K562 (cell line): ENCODE measurements around the gene CHM. TPM values are rescaled to one million over a fixed set of nuclear protein-coding genes. Genes with fewer than 3 reads are reported as not detected.
A peak's percentile ranks its signal among the peaks of the same experiment; 100 is the strongest.

ENCODE experiments used
- EP400 ChIP-seq: fragments of 450-650 bp; IDR thresholded peaks from 2 replicates; pipeline ENCODE4 v1.6.1; 2017; ENCODE audit warnings: antibody characterized with exemption, mild to moderate bottlenecking, moderate library complexity
- FOXA3 ChIP-seq, 2 experiments: fragments of 450-650 bp in 1 of 2; sonication (generic) in 1 of 2; formaldehyde crosslinking; IDR thresholded peaks in 1 of 2; conservative IDR thresholded peaks in 1 of 2; 2 replicates each; pipeline versions ENCODE4 v1.4.0 to v1.8.0; 2020 to 2022; ENCODE audit warnings: mild to moderate bottlenecking in 2 of 2, missing genetic modification reagents in 1 of 2
- HMG20B ChIP-seq: fragments of 250-450 bp; sonication (Bioruptor Pico); IDR thresholded peaks from 2 replicates; pipeline ENCODE4 v1.5.0; 2021; ENCODE audit warnings: mild to moderate bottlenecking
- NFRKB ChIP-seq: fragments of 450-650 bp; IDR thresholded peaks from 2 replicates; pipeline ENCODE4 v1.6.1; 2016; ENCODE audit warnings: low read depth
- TBP ChIP-seq: optimal IDR thresholded peaks from 2 replicates; pipeline ENCODE3; 2011; ENCODE audit warnings: low read depth, low read length, improper control_type of control experiment
- ZFX ChIP-seq: sonication (generic); formaldehyde crosslinking; IDR thresholded peaks from 2 replicates; pipeline ENCODE4 v1.8.0; 2022; ENCODE audit warnings: mild to moderate bottlenecking, missing genetic modification reagents, moderate library complexity
- polyA plus RNA-seq, 8 experiments: library from polyadenylated mRNA; depleted of rRNA in 4 of 8; stranded (reverse) in 5 of 8; unstranded in 3 of 8; fragments of >200 nt; fragmentation: Nextera tagmentation in 2 of 8; fragmentation: Illumina TruSeq in 1 of 8; extraction: Ambion mirVana in 2 of 8; extraction: Trizol in 1 of 8; gene quantifications; 2 replicates each; pipeline versions ENCODE4 v1.2.1 to v1.2.3, GENCODE V29; 2011 to 2014; ENCODE audit warnings: inconsistent platforms in 1 of 8, missing spikeins in 1 of 8
- total RNA-seq, 7 experiments: library from RNA; depleted of rRNA in 6 of 7; stranded (reverse); fragments of >200 nt in 6 of 7; fragmentation: Illumina TruSeq in 2 of 7; extraction: Trizol in 2 of 7; gene quantifications; 2 replicates each; pipeline versions ENCODE4 v1.2.1 to v1.2.3, GENCODE V29; 2011 to 2021; ENCODE audit warnings: low replicate concordance in 1 of 7
- TF ChIP-seq, protein P1 (sequence below): fragments of 450-650 bp; IDR thresholded peaks from 2 replicates; pipeline ENCODE4 v1.6.1; 2014; ENCODE audit warnings: low read depth, mild to moderate bottlenecking, moderate library complexity, borderline replicate concordance
- TF ChIP-seq, protein P2 (sequence below), 2 experiments: fragments of 450-650 bp; conservative IDR thresholded peaks; 2 replicates each; pipeline ENCODE4 v1.6.1; 2017; ENCODE audit warnings: mild to moderate bottlenecking in 2 of 2, moderate library complexity in 2 of 2
- TF ChIP-seq, protein P3 (sequence below): sonication (generic); formaldehyde crosslinking; IDR thresholded peaks from 2 replicates; pipeline ENCODE4 v1.8.1; 2023; ENCODE audit warnings: mild to moderate bottlenecking, missing genetic modification reagents, moderate library complexity
- TF ChIP-seq, protein P4 (sequence below): fragments of 450-650 bp; IDR thresholded peaks from 2 replicates; pipeline ENCODE4 v1.6.1; 2018; ENCODE audit not compliant: partially characterized antibody

CHM gene
- total and polyA plus RNA-seq, 9 of the 15 experiments (the other 6 are each of a cell fraction or from before 2014, with no cell fraction given) = 2.2 to 9.0 (median 4.6) TPM

DNA sequence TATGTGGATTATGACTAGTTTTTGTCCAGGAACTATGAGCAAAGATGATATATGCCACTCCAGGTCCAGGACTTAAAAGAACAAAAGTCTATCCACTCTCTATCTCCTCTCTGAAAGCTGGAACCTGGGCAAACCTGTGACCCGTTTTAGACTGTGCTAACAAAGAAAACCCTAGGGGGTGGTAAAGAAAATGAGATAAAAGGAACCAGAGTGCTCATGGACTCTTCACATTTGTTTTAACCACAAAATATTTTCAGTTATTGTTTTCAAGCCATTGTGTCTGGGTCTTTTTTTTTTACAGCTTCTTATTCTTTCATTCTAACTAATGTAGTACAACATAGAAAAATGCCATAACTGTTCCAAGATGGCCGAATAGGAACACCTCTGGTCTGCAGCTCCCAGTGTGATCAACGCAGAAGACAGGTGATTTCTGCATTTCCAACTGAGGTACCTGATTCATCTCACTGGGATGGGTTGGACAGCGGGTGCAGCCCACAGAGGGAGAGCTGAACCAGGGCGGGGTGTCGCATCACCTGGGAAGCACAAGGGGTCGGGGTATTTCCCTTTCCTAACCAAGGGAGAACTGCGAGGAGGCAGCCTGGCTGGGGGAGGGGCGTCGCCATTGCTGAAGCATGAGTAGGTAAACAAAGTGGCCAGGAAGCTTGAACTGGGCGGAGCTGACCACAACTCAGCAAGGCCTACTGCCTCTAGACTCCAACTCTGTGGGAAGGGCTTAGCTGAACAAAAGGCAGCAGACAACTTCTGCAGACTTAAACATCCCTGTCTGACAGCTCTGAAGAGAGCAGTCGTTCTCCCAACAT lies 45.1 kb downstream of the CHM start (continued):
- TF ChIP-seq ZFX (CRISPR knock-in tag) (peak; percentile 51), TBP (no peak), NFRKB (peak; percentile 61; the same call in 1 of the 2 replicates), HMG20B (CRISPR knock-in tag) (no peak), FOXA3 (CRISPR knock-in tag; conservative IDR thresholded peaks at IDR 0.05 in 1 of 2, IDR thresholded peaks at IDR 0.05 in 1 of 2) (0 out of 4 replicates have a peak, but pooled peaks of 1 of the 2 experiments have one; percentile 50), EP400 (peak; percentile 32; the same call in 1 of the 2 replicates)
- TF ChIP-seq, protein P1, sequence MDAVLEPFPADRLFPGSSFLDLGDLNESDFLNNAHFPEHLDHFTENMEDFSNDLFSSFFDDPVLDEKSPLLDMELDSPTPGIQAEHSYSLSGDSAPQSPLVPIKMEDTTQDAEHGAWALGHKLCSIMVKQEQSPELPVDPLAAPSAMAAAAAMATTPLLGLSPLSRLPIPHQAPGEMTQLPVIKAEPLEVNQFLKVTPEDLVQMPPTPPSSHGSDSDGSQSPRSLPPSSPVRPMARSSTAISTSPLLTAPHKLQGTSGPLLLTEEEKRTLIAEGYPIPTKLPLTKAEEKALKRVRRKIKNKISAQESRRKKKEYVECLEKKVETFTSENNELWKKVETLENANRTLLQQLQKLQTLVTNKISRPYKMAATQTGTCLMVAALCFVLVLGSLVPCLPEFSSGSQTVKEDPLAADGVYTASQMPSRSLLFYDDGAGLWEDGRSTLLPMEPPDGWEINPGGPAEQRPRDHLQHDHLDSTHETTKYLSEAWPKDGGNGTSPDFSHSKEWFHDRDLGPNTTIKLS = no peak
- TF ChIP-seq, protein P2, sequence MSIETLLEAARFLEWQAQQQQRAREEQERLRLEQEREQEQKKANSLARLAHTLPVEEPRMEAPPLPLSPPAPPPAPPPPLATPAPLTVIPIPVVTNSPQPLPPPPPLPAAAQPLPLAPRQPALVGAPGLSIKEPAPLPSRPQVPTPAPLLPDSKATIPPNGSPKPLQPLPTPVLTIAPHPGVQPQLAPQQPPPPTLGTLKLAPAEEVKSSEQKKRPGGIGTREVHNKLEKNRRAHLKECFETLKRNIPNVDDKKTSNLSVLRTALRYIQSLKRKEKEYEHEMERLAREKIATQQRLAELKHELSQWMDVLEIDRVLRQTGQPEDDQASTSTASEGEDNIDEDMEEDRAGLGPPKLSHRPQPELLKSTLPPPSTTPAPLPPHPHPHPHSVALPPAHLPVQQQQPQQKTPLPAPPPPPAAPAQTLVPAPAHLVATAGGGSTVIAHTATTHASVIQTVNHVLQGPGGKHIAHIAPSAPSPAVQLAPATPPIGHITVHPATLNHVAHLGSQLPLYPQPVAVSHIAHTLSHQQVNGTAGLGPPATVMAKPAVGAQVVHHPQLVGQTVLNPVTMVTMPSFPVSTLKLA (conservative IDR thresholded peaks at IDR 0.05) = peak; percentile 32 to 70; a peak in 2 of 4 replicates
- TF ChIP-seq, protein P3, sequence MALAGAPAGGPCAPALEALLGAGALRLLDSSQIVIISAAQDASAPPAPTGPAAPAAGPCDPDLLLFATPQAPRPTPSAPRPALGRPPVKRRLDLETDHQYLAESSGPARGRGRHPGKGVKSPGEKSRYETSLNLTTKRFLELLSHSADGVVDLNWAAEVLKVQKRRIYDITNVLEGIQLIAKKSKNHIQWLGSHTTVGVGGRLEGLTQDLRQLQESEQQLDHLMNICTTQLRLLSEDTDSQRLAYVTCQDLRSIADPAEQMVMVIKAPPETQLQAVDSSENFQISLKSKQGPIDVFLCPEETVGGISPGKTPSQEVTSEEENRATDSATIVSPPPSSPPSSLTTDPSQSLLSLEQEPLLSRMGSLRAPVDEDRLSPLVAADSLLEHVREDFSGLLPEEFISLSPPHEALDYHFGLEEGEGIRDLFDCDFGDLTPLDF (CRISPR knock-in tag) = no peak
- TF ChIP-seq, protein P4, sequence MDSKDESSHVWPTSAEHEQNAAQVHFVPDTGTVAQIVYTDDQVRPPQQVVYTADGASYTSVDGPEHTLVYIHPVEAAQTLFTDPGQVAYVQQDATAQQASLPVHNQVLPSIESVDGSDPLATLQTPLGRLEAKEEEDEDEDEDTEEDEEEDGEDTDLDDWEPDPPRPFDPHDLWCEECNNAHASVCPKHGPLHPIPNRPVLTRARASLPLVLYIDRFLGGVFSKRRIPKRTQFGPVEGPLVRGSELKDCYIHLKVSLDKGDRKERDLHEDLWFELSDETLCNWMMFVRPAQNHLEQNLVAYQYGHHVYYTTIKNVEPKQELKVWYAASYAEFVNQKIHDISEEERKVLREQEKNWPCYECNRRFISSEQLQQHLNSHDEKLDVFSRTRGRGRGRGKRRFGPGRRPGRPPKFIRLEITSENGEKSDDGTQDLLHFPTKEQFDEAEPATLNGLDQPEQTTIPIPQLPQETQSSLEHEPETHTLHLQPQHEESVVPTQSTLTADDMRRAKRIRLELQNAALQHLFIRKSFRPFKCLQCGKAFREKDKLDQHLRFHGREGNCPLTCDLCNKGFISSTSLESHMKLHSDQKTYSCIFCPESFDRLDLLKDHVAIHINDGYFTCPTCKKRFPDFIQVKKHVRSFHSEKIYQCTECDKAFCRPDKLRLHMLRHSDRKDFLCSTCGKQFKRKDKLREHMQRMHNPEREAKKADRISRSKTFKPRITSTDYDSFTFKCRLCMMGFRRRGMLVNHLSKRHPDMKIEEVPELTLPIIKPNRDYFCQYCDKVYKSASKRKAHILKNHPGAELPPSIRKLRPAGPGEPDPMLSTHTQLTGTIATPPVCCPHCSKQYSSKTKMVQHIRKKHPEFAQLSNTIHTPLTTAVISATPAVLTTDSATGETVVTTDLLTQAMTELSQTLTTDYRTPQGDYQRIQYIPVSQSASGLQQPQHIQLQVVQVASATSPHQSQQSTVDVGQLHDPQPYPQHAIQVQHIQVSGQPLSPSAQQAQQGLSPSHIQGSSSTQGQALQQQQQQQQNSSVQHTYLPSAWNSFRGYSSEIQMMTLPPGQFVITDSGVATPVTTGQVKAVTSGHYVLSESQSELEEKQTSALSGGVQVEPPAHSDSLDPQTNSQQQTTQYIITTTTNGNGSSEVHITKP = peak; percentile 86
